GM21786 (cell line): ENCODE data around the gene HSPA12B.
"Not testable (repeated sequence)": the region's sequence is repeated elsewhere in the genome, so short reads cannot be mapped to it uniquely, and the experiment has no call there.

Experiments used
- ATAC-seq: cut with Tn5 transposase; IDR thresholded peaks from one replicate; pipeline ENCODE4 v1.9.1; 2021; ENCODE audit not compliant: unreplicated experiment

HSPA12B gene

GRCh38 chr20:3784216-3784853 lies 51.9 kb downstream of the HSPA12B start:
- no peak for ATAC-seq

GRCh38 chr20:3784863-3785239 lies 52.4 kb downstream of the HSPA12B start:
- no peak for ATAC-seq

GRCh38 chr20:3785240-3786125 lies 53.0 kb downstream of the HSPA12B start:
- ATAC-seq: no peak

GRCh38 chr20:3786126-3786484 lies 53.6 kb downstream of the HSPA12B start:
- peak; percentile 11 for ATAC-seq

- peak; percentile 69 for ATAC-seq
Observed at GRCh38 chr20:3786665-3787323, 54.3 kb downstream of the HSPA12B start, which contains the start of gene CENPB. Gene CENPB, minus strand, starts transcription at chr20:3786740. Its CDS starts 257 bp downstream, at chr20:3786483.

- ATAC-seq: no peak
Observed at GRCh38 chr20:3787324-3788014, 55.0 kb downstream of the HSPA12B start.

GRCh38 chr20:3788685-3789155 lies 56.2 kb downstream of the HSPA12B start:
- ATAC-seq: no peak

- not testable (repeated sequence) for ATAC-seq
Observed at GRCh38 chr20:3789201-3789600, 56.7 kb downstream of the HSPA12B start.

GRCh38 chr20:3794168-3794567 lies 61.7 kb downstream of the HSPA12B start:
- not testable (repeated sequence) for ATAC-seq

- no peak for ATAC-seq
Observed at GRCh38 chr20:3794701-3795420, 62.4 kb downstream of the HSPA12B start.

- ATAC-seq: peak; percentile 57
Observed at GRCh38 chr20:3795511-3796468, 63.3 kb downstream of the HSPA12B start, which contains the start of gene CDC25B. Gene CDC25B, plus strand, starts transcription at chr20:3796310. Its CDS starts 222 bp downstream, at chr20:3796532.

- ATAC-seq: no peak
Observed at GRCh38 chr20:3796477-3797225, 64.2 kb downstream of the HSPA12B start.

GRCh38 chr20:3797226-3797545 lies 64.7 kb downstream of the HSPA12B start:
- no peak for ATAC-seq

- ATAC-seq: no peak
Observed at GRCh38 chr20:3797592-3798372, 65.3 kb downstream of the HSPA12B start.

- no peak for ATAC-seq
Observed at GRCh38 chr20:3798373-3798768, 65.9 kb downstream of the HSPA12B start.

- no peak for ATAC-seq
Observed at GRCh38 chr20:3798908-3799248, 66.4 kb downstream of the HSPA12B start.

GRCh38 chr20:3800256-3800877 lies 67.9 kb downstream of the HSPA12B start:
- ATAC-seq: no peak
